SW 1271 (cell line): ENCODE results near the gene MSH3.

ENCODE experiments used
- DNase-seq, 2 experiments: peaks; one replicate each; lab custom pipeline; 2025; lab: John Stamatoyannopoulos, UW

MSH3 gene

GRCh38 chr5:80904533-80905187 is 250.2 kb downstream of the MSH3 start:
- no peak for DNase-seq

- no peak for DNase-seq
Observed at GRCh38 chr5:80905405-80905804, 251.0 kb downstream of the MSH3 start.

- no peak for DNase-seq
Observed at GRCh38 chr5:80912479-80912878, 258.0 kb downstream of the MSH3 start.

- DNase-seq, result no peak
Observed at GRCh38 chr5:80915716-80916115, 261.3 kb downstream of the MSH3 start.

GRCh38 chr5:80916676-80917075 is 262.2 kb downstream of the MSH3 start:
- DNase-seq, result no peak

- DNase-seq, result no peak
Observed at GRCh38 chr5:80917631-80918030, 263.2 kb downstream of the MSH3 start.

GRCh38 chr5:80919678-80920196 is 265.3 kb downstream of the MSH3 start:
- DNase-seq, result no peak

GRCh38 chr5:80920333-80920732 is 265.9 kb downstream of the MSH3 start:
- DNase-seq, result no peak

GRCh38 chr5:80921026-80921425 is 266.6 kb downstream of the MSH3 start:
- no peak for DNase-seq

- no peak for DNase-seq
Observed at GRCh38 chr5:80925931-80926330, 271.5 kb downstream of the MSH3 start.
